ENCODE results near the gene MB21D2.

Gene MB21D2

GRCh38 chr3:192921793-192922192 lies 4.1 kb upstream of the MB21D2 start:
- DNase-seq (ENCODE audit: low read depth, low spot score), result no peak

- DNase-seq (ENCODE audit: low read depth, low spot score), result no peak
Observed at GRCh38 chr3:192920411-192920810, 2.8 kb upstream of the MB21D2 start.

GRCh38 chr3:192919901-192920300 lies 2.2 kb upstream of the MB21D2 start:
- DNase-seq (ENCODE audit: low read depth, low spot score), result no peak

- DNase-seq (ENCODE audit: low read depth, low spot score), result no peak
Observed at GRCh38 chr3:192918275-192918588, 576 bp upstream of the MB21D2 start.

- no peak for DNase-seq (ENCODE audit: low read depth, low spot score)
Observed at GRCh38 chr3:192917028-192917403, 640 bp downstream of the MB21D2 start.

- DNase-seq (ENCODE audit: low read depth, low spot score), result no peak
Observed at GRCh38 chr3:192916371-192917027, 1.2 kb downstream of the MB21D2 start.

- DNase-seq (ENCODE audit: low read depth, low spot score), result no peak
Observed at GRCh38 chr3:192915722-192916121, 1.9 kb downstream of the MB21D2 start.

GRCh38 chr3:192915304-192915703 lies 2.4 kb downstream of the MB21D2 start:
- DNase-seq (ENCODE audit: low read depth, low spot score), result no peak

GRCh38 chr3:192914848-192915247 lies 2.8 kb downstream of the MB21D2 start:
- DNase-seq (ENCODE audit: low read depth, low spot score), result no peak

GRCh38 chr3:192913540-192913939 lies 4.1 kb downstream of the MB21D2 start:
- DNase-seq (ENCODE audit: low read depth, low spot score), result no peak

GRCh38 chr3:192911293-192911692 lies 6.4 kb downstream of the MB21D2 start:
- no peak for DNase-seq (ENCODE audit: low read depth, low spot score)

- no peak for DNase-seq (ENCODE audit: low read depth, low spot score)
Observed at GRCh38 chr3:192907784-192908183, 9.9 kb downstream of the MB21D2 start.

- DNase-seq (ENCODE audit: low read depth, low spot score), result no peak
Observed at GRCh38 chr3:192906940-192907339, 10.7 kb downstream of the MB21D2 start.

GRCh38 chr3:192905980-192906678 lies 11.5 kb downstream of the MB21D2 start:
- DNase-seq (ENCODE audit: low read depth, low spot score), result no peak

- no peak for DNase-seq (ENCODE audit: low read depth, low spot score)
Observed at GRCh38 chr3:192904632-192905289, 12.9 kb downstream of the MB21D2 start.

- DNase-seq (ENCODE audit: low read depth, low spot score), result no peak
Observed at GRCh38 chr3:192902549-192902948, 15.1 kb downstream of the MB21D2 start.

- DNase-seq (ENCODE audit: low read depth, low spot score), result no peak
Observed at GRCh38 chr3:192901435-192901834, 16.2 kb downstream of the MB21D2 start.

- no peak for DNase-seq (ENCODE audit: low read depth, low spot score)
Observed at GRCh38 chr3:192899540-192899982, 18.1 kb downstream of the MB21D2 start.

- DNase-seq (ENCODE audit: low read depth, low spot score), result no peak
Observed at GRCh38 chr3:192897005-192897404, 20.7 kb downstream of the MB21D2 start.

GRCh38 chr3:192896208-192896607 lies 21.4 kb downstream of the MB21D2 start:
- DNase-seq (ENCODE audit: low read depth, low spot score), result no peak

- DNase-seq (ENCODE audit: low read depth, low spot score), result no peak
Observed at GRCh38 chr3:192894676-192895075, 23.0 kb downstream of the MB21D2 start.

- peak; percentile 27 for DNase-seq (ENCODE audit: low read depth, low spot score)
Observed at GRCh38 chr3:192892981-192893700, 24.5 kb downstream of the MB21D2 start.
